Peyer's patch (tissue), 4 donors: Measurements from ENCODE around the gene MARVELD2. TPM values are rescaled to one million over a fixed set of nuclear protein-coding genes. Genes with fewer than 3 reads are reported as not detected.

Experiments used
- DNase-seq, 3 donors: peaks; one replicate each; pipeline ENCODE4 v3.0.0-alpha.2; 2017 to 2019
- H3K27ac ChIP-seq, 4 donors: fragments of 200-600 bp; sonication (generic); one replicate each; pipeline ENCODE4 v1.5.1; 2016 to 2019
- H3K27me3 ChIP-seq, 2 donors: fragments of 200-600 bp; sonication (generic); one replicate each; pipeline ENCODE4 v1.5.1; 2019
- H3K36me3 ChIP-seq, 3 donors: fragments of 200-600 bp; sonication (generic); one replicate each; pipeline ENCODE4 v1.5.1; 2016 to 2019
- H3K4me1 ChIP-seq, 4 donors: fragments of 200-600 bp; sonication (generic); one replicate each; pipeline ENCODE4 v1.5.1; 2016 to 2019
- H3K4me3 ChIP-seq, 4 donors: fragments of 200-600 bp; sonication (generic); 1 replicate in 3 of 4; 2 replicates in 1 of 4; pipeline ENCODE4 v1.5.1; 2016 to 2019; ENCODE audit warnings: mild to moderate bottlenecking in 1 of 4
- H3K9me3 ChIP-seq, 4 donors: fragments of 200-600 bp; sonication (generic); one replicate each; pipeline ENCODE4 v1.5.1; 2016 to 2019; ENCODE audit warnings: mild to moderate bottlenecking in 1 of 4
- POLR2A ChIP-seq, 2 donors: fragments of 450-650 bp; IDR thresholded peaks; one replicate each; pipeline ENCODE4 v1.5.1; 2017; ENCODE audit warnings: antibody characterized with exemption in 2 of 2, mild to moderate bottlenecking in 2 of 2, moderate library complexity in 2 of 2
- small RNA-seq, 2 donors: library from RNA; depleted of rRNA; stranded (forward); fragments of <200 nt; gene quantifications; one replicate each; pipeline ENCODE3, GENCODE V24; 2016
- total RNA-seq, 4 donors: library from RNA; depleted of rRNA; stranded (reverse); fragments of >200 nt; gene quantifications; one replicate each; pipeline ENCODE4 v1.1.0, GENCODE V29; 2016
- TF ChIP-seq, protein P1 (sequence below), 6 experiments: fragments of 450-650 bp in 4 of 6; fragments of 200-600 bp in 2 of 6; sonication (generic) in 1 of 6; IDR thresholded peaks; one replicate each; pipeline ENCODE4 v1.5.1; 2017 to 2019; ENCODE audit warnings: antibody characterized with exemption in 6 of 6, mild to moderate bottlenecking in 3 of 6, moderate library complexity in 1 of 6

The MARVELD2 gene
- total RNA-seq, 4 donors from 2014 or later = 9.1 to 67.3 (median 46.3) TPM

DNA sequence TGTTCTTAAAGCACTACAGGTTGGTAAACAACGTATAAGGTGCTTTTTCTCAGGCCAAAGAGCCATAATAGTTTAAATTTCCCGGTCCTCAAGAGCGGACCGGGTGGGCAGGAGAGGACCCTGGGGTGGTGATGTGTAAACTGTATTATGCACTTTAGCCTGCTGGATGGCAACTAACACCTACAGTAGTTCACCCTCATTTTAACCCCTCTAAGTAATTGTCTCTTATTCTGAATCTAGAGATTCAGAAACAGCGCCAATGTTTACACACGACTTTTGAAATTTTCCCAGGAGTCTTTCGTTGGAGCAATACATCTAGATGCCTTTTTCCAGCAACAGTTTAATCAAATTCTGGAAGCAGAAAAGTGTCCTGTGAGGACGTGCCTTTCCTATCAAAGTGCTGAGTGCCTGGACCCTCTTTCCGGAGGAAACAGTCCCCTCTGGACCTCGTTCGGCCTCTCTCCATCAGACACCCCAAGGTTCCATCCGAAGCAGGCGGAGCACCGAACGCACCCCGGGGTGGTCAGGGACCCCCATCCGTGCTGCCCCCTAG, 77.0 kb downstream of the MARVELD2 start:
- H3K9me3 ChIP-seq = no peaks in the 10 kb centered on the region
- peak overlapping the region; percentile 35 to 94 (median 73) for H3K4me3 ChIP-seq
- H3K4me1 ChIP-seq = peaks cover 0 to 12% (median 4%) of the 10 kb centered on the region in 4 donors
- no peaks in the 10 kb centered on the region for H3K36me3 ChIP-seq
- peak overlapping the region in 3 of 4 donors; percentile 78 to 99 (median 95) for H3K27ac ChIP-seq
- TF ChIP-seq, protein P1, sequence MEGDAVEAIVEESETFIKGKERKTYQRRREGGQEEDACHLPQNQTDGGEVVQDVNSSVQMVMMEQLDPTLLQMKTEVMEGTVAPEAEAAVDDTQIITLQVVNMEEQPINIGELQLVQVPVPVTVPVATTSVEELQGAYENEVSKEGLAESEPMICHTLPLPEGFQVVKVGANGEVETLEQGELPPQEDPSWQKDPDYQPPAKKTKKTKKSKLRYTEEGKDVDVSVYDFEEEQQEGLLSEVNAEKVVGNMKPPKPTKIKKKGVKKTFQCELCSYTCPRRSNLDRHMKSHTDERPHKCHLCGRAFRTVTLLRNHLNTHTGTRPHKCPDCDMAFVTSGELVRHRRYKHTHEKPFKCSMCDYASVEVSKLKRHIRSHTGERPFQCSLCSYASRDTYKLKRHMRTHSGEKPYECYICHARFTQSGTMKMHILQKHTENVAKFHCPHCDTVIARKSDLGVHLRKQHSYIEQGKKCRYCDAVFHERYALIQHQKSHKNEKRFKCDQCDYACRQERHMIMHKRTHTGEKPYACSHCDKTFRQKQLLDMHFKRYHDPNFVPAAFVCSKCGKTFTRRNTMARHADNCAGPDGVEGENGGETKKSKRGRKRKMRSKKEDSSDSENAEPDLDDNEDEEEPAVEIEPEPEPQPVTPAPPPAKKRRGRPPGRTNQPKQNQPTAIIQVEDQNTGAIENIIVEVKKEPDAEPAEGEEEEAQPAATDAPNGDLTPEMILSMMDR (IDR thresholded peaks at IDR 0.05) = no peak
- TF ChIP-seq POLR2A (IDR thresholded peaks at IDR 0.05) = no peak
- no peak for DNase-seq
- peaks cover 0 to 8% of the 10 kb centered on the region in 2 donors for H3K27me3 ChIP-seq

DNA sequence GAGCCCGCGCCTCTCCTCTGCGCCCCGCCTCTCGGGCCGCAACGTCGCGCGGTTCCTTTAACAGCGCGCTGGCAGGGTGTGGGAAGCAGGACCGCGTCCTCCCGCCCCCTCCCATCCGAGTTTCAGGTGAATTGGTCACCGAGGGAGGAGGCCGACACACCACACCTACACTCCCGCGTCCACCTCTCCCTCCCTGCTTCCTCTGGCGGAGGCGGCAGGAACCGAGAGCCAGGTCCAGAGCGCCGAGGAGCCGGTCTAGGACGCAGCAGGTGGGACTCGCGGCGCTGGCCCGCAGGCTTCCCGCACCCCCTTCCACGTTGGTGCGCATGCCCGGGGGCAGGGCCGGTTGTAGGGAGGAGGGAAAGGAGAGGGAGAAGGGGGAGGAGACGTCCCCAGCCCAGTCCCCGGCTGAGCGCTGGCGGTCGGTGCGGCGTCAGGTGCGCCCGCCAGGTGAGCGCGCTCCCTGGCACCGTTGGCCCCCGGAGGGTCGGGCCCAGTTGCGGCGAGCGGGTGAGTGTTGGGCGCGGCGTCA, 77.5 kb downstream of the MARVELD2 start, which contains the start of gene OCLN:
Gene OCLN, plus strand, starts transcription at position 400 of the 532 bp plus-strand sequence. CDS start 11,455 bp downstream, outside the sequence.
- TF ChIP-seq, protein P1 (IDR thresholded peaks at IDR 0.05) = peak in 2 of 6 experiments; percentile 39 to 41
- peak; percentile 90 to 93 for TF ChIP-seq POLR2A (IDR thresholded peaks at IDR 0.05)
- DNase-seq = peak in 2 of 3 donors; percentile 83 to 92
- Histone ChIP-seq H3K27ac (peak within 1 kb of the TSS; percentile 22 to 99 (median 86)), H3K9me3 (no peaks in the 10 kb centered on the region), H3K4me1 (peaks cover 0 to 12% (median 4%) of the 10 kb centered on the region in 4 donors), H3K27me3 (peaks cover 0 to 8% of the 10 kb centered on the region in 2 donors), H3K36me3 (no peaks in the 10 kb centered on the region), H3K4me3 (peak within 1 kb of the TSS; percentile 35 to 94 (median 73))

DNA sequence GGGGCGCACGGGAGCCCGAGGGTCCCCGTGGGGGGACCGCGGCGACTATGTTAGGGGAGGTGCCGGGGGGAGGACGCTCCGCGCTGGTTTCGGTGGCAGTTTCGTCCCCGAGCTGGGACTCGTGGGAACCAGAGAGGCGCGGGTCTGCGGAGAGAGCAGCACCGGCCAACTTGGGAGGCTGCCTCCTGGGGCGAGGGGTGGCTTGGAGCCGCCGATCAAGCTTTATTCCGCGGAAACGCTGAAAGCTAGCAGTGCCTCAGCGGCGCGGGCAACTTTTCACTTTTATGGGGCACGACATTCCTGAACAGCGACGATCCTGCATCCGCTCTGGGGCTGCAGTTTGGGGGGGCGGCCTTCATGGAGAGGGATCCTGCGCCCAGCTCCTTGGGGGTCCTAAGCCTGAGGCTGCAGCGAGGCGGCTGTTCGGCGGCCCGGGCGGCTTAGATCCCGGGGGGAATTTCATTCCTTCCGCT, 78.0 kb downstream of the MARVELD2 start:
- Histone ChIP-seq H3K27me3 (peaks cover 0 to 8% of the 10 kb centered on the region in 2 donors), H3K36me3 (no peaks in the 10 kb centered on the region), H3K27ac (peak overlapping the region; percentile 22 to 99 (median 86)), H3K4me1 (peaks cover 0 to 12% (median 4%) of the 10 kb centered on the region in 4 donors), H3K9me3 (no peaks in the 10 kb centered on the region), H3K4me3 (peak overlapping the region; percentile 35 to 94 (median 73))
- DNase-seq = peak in 1 of 3 donors; percentile 50
- no peak for TF ChIP-seq POLR2A (IDR thresholded peaks at IDR 0.05)
- TF ChIP-seq, protein P1 (IDR thresholded peaks at IDR 0.05) = no peak

DNA sequence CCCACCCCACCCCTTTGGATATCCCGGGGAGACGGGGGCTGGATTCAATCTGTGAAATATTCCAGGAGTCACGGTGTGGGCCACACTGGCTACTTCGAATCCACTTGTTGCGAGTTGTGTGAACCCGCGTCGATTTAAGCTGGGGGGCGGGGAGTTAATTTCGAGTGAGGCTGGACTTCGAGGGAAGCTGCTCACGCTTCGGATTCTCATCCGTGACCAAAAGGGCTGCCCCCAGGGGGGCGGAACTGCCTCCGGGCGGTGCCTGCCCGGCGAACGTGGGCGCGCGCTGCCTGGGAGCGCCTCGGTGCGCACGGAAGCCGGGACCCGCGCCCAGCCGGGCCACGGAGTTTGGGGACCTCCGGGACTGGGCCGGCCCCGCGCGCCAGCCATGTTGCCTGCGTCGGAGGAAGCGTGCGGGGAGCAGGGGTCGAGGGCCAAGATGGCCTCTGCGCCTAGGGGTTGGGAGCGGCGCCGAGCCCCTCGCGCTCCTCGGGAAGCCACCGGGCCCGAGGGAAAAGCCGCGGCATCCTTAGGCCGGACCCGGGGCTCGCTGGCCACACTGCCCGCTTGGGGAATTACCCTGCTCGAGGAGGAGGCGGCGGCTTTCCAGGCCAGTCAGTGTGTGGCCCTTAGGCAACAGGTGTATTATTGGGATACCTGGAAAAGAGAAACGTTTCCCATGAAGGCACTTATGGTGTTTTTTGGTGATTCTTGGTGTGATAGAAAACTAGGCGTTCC, 78.6 kb downstream of the MARVELD2 start:
- H3K27ac ChIP-seq = peak overlapping the region in 3 of 4 donors; percentile 78 to 99 (median 95)
- H3K27me3 ChIP-seq = peaks cover 0 to 8% of the 10 kb centered on the region in 2 donors
- no peaks in the 10 kb centered on the region for H3K36me3 ChIP-seq
- TF ChIP-seq, protein P1 (IDR thresholded peaks at IDR 0.05) = no peak
- no peak for TF ChIP-seq POLR2A (IDR thresholded peaks at IDR 0.05)
- H3K9me3 ChIP-seq = no peaks in the 10 kb centered on the region
- DNase-seq = peak in 2 of 3 donors; percentile 55 to 73
- peaks cover 0 to 12% (median 4%) of the 10 kb centered on the region in 4 donors for H3K4me1 ChIP-seq
- H3K4me3 ChIP-seq = peak overlapping the region; percentile 35 to 94 (median 73)

Small RNAs within 50 kb of the gene (small RNA-seq; reads per million reads assigned to genes)
- gene RN7SL616P = 0 reads per million in 2 donors
- gene RPS27P14 = 0 reads per million in 2 donors

Other genes with a start within 250 kb of the MARVELD2 start
- 10 to 100 TPM in 2 of 4 donors, 1 to 10 TPM in 2; 8.1 to 22.3 (median 11.2) TPM for gene CCNB1, start 248.0 kb upstream of the MARVELD2 start, total RNA-seq
- 10 to 100 TPM in 1 of 4 donors, 1 to 10 TPM in 3; 2.9 to 11.6 (median 3.9) TPM for gene CENPH, start 225.5 kb upstream of the MARVELD2 start, total RNA-seq
- 10 to 100 TPM in 3 of 4 donors, 1 to 10 TPM in 1; 8.2 to 56.0 (median 25.1) TPM for gene CDK7, start 180.2 kb upstream of the MARVELD2 start, total RNA-seq
- gene CCDC125, start 82.3 kb upstream of the MARVELD2 start, total RNA-seq = 10 to 100 TPM; 14.0 to 23.9 (median 19.6) TPM
- gene AK6, start 45.6 kb upstream of the MARVELD2 start, total RNA-seq = 10 to 100 TPM in 2 of 4 donors, 1 to 10 TPM in 2; 5.0 to 31.0 (median 10.9) TPM
- gene TAF9, start 45.6 kb upstream of the MARVELD2 start, total RNA-seq = 10 to 100 TPM; 27.1 to 37.1 (median 32.9) TPM
- gene RAD17, start 45.3 kb upstream of the MARVELD2 start, total RNA-seq = 10 to 100 TPM in 3 of 4 donors, 1 to 10 TPM in 1; 7.3 to 47.0 (median 21.7) TPM
- gene OCLN, start 77.7 kb downstream of the MARVELD2 start, total RNA-seq = 100 to 1,000 TPM in 1 of 4 donors, 10 to 100 TPM in 3; 64.7 to 103 (median 76.7) TPM
- gene GTF2H2C, start 145.1 kb downstream of the MARVELD2 start, total RNA-seq = 10 to 100 TPM; 13.8 to 27.5 (median 20.6) TPM